Measurements from ENCODE around the gene ZSCAN31. TPM values are rescaled to one million over a fixed set of nuclear protein-coding genes. Genes with fewer than 3 reads are reported as not detected.

ZSCAN31 gene
- total RNA-seq, 1 experiment from 2014 or later = 3.5 TPM

DNA sequence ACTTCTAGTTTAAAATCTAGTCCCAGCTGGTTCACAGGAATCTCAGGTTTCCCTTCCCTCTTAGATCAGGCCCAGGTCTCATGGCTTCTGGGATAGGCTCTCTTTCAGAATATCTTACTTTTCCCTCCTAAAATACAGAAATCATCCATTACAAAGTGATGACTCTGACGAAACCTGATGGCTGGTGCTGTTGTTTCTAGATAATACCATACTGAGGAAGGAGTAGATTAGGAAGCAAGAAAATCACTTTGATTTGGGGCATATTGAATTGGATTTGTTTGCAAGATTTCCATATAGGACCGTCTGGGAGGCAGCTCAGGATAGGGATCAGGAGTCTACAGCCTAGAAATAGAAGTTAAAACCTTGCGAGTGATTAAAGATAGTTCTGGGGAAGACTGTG is 17.4 kb upstream of the ZSCAN31 start:
- TF ChIP-seq, protein P1, sequence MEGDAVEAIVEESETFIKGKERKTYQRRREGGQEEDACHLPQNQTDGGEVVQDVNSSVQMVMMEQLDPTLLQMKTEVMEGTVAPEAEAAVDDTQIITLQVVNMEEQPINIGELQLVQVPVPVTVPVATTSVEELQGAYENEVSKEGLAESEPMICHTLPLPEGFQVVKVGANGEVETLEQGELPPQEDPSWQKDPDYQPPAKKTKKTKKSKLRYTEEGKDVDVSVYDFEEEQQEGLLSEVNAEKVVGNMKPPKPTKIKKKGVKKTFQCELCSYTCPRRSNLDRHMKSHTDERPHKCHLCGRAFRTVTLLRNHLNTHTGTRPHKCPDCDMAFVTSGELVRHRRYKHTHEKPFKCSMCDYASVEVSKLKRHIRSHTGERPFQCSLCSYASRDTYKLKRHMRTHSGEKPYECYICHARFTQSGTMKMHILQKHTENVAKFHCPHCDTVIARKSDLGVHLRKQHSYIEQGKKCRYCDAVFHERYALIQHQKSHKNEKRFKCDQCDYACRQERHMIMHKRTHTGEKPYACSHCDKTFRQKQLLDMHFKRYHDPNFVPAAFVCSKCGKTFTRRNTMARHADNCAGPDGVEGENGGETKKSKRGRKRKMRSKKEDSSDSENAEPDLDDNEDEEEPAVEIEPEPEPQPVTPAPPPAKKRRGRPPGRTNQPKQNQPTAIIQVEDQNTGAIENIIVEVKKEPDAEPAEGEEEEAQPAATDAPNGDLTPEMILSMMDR (conservative IDR thresholded peaks at IDR 0.05; ENCODE audit: low read depth, low read length) = no peak
- TF ChIP-seq EZH2 (IDR thresholded peaks at IDR 0.05; ENCODE audit: borderline replicate concordance, low read depth, low read length, poor library complexity, severe bottlenecking) = no peak
- ChIA-PET POLR2A (ENCODE audit: low non-redundant PET) (no interaction called here), CTCF (no interaction called here)
- DNase-seq (ENCODE audit: low spot score) = no peak
- Histone ChIP-seq H3K27me3 (replicated peaks; ENCODE audit: insufficient read depth, low read depth, low read length, poor library complexity) (no peaks in the 10 kb centered on the region), H3K4me3 (ENCODE audit: low read depth, low read length, poor library complexity, severe bottlenecking) (no peak overlapping the region), H3K9me3 (ENCODE audit: low read depth, low read length, poor library complexity, severe bottlenecking) (no peaks in the 10 kb centered on the region), H3K27ac (ENCODE audit: low read depth, low read length, poor library complexity, severe bottlenecking) (no peak overlapping the region), H3K4me1 (ENCODE audit: insufficient read depth, low read length, poor library complexity, severe bottlenecking) (peaks cover 14% of the 10 kb centered on the region), H3K36me3 (ENCODE audit: insufficient read depth, low read length, poor library complexity, severe bottlenecking) (no peaks in the 10 kb centered on the region)
- no TSS peak for BruUV-seq (replicated peaks)
- intact Hi-C loops (cut with micrococcal nuclease; ENCODE audit: unreplicated experiment) = no loop called here

DNA sequence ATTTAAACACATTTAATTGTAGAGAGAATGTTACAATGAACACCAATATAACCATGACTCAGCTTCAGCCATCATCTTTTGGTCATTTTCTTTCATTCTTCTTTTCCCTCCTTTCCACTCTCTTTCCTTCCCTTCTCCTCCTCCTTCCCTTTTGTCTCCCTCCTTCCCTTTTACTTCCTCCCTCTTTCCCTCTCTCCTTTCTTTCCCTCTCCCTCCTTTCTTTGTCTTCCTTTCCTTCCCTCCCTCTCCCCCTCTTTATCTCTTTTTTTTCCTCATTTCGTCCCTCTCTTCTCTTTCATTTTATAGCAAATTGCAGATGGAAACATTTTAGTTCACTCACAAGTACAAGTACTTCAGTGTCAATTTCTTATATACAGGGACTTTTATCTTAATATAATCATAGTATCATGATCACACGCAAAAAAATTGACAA is 15.6 kb upstream of the ZSCAN31 start:
- Histone ChIP-seq H3K27me3 (replicated peaks; ENCODE audit: insufficient read depth, low read depth, low read length, poor library complexity) (peaks cover 11% of the 10 kb centered on the region), H3K9me3 (ENCODE audit: low read depth, low read length, poor library complexity, severe bottlenecking) (no peaks in the 10 kb centered on the region), H3K4me3 (ENCODE audit: low read depth, low read length, poor library complexity, severe bottlenecking) (peak overlapping the region; percentile 91), H3K4me1 (ENCODE audit: insufficient read depth, low read length, poor library complexity, severe bottlenecking) (peaks cover 10% of the 10 kb centered on the region), H3K27ac (ENCODE audit: low read depth, low read length, poor library complexity, severe bottlenecking) (peak overlapping the region; percentile 55), H3K36me3 (ENCODE audit: insufficient read depth, low read length, poor library complexity, severe bottlenecking) (no peaks in the 10 kb centered on the region)
- no peak for DNase-seq (ENCODE audit: low spot score)
- POLR2A ChIA-PET (ENCODE audit: low non-redundant PET) = no interaction called here
- no peak for TF ChIP-seq EZH2 (IDR thresholded peaks at IDR 0.05; ENCODE audit: borderline replicate concordance, low read depth, low read length, poor library complexity, severe bottlenecking)
- TF ChIP-seq, protein P1 (conservative IDR thresholded peaks at IDR 0.05; ENCODE audit: low read depth, low read length) = no peak
- BruUV-seq (replicated peaks) = no TSS peak
- CTCF ChIA-PET = no interaction called here
- intact Hi-C loops (cut with micrococcal nuclease; ENCODE audit: unreplicated experiment) = no loop called here

DNA sequence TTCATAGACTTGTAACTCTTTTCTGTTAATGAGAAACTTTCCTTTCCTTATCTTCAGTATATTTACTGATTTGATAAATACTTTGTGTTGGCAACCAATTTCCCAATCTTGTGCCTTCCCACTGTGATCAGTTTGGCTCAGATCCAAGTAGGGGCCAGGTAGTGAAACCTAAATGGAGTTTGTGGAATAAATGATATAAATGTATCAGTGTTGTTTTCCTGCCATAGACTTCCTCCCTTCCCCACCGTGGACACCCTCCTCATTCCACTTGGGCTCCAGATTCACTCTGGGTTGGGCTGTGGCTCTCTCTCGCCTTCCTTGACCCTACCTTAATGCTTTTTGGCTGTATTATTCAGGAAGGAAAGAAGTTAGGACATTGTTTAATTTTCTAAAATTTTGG is 15.1 kb upstream of the ZSCAN31 start:
- ChIA-PET CTCF (no interaction called here), POLR2A (ENCODE audit: low non-redundant PET) (no interaction called here)
- BruUV-seq (replicated peaks) = no TSS peak

More for the DNA sequence above, 15.1 kb upstream of the ZSCAN31 start:
- intact Hi-C loops (cut with micrococcal nuclease; ENCODE audit: unreplicated experiment) = no loop called here
- Histone ChIP-seq H3K4me3 (ENCODE audit: low read depth, low read length, poor library complexity, severe bottlenecking) (peak overlapping the region; percentile 91), H3K9me3 (ENCODE audit: low read depth, low read length, poor library complexity, severe bottlenecking) (no peaks in the 10 kb centered on the region), H3K27me3 (replicated peaks; ENCODE audit: insufficient read depth, low read depth, low read length, poor library complexity) (peaks cover 14% of the 10 kb centered on the region), H3K4me1 (ENCODE audit: insufficient read depth, low read length, poor library complexity, severe bottlenecking) (peaks cover 7% of the 10 kb centered on the region), H3K27ac (ENCODE audit: low read depth, low read length, poor library complexity, severe bottlenecking) (peak overlapping the region; percentile 55), H3K36me3 (ENCODE audit: insufficient read depth, low read length, poor library complexity, severe bottlenecking) (no peaks in the 10 kb centered on the region)
- TF ChIP-seq, protein P1 (conservative IDR thresholded peaks at IDR 0.05; ENCODE audit: low read depth, low read length) = no peak
- no peak for TF ChIP-seq EZH2 (IDR thresholded peaks at IDR 0.05; ENCODE audit: borderline replicate concordance, low read depth, low read length, poor library complexity, severe bottlenecking)
- DNase-seq (ENCODE audit: low spot score) = no peak

All from A673 (cell line).